Trophoblast cell (in vitro differentiated cells and primary cell): Measurements from ENCODE around the gene FBRSL1.

Source experiments
- DNase-seq, 2 donors: peaks; one replicate each; pipeline ENCODE4 v3.0.0-alpha.2; 2016
- H2AFZ ChIP-seq: 2 replicates; pipeline ENCODE4 v1.6.1; 2013; ENCODE audit warnings: low read length, moderate library complexity, mild to moderate bottlenecking; ENCODE audit not compliant: insufficient read depth, poor library complexity
- H2AK5ac ChIP-seq: 2 replicates; pipeline ENCODE4 v1.6.1; 2013; ENCODE audit warnings: mild to moderate bottlenecking, low read length
- H2BK120ac ChIP-seq: 2 replicates; pipeline ENCODE4 v1.6.1; 2013; ENCODE audit warnings: low read length, mild to moderate bottlenecking, moderate library complexity; ENCODE audit not compliant: insufficient read depth, poor library complexity
- H2BK12ac ChIP-seq: 2 replicates; pipeline ENCODE4 v1.6.1; 2013; ENCODE audit warnings: mild to moderate bottlenecking, low read length, moderate library complexity
- H2BK5ac ChIP-seq: 2 replicates; pipeline ENCODE4 v1.6.1; 2013; ENCODE audit warnings: low read length, low read depth, moderate library complexity, mild to moderate bottlenecking; ENCODE audit not compliant: poor library complexity
- H3K14ac ChIP-seq: 2 replicates; pipeline ENCODE4 v1.6.1; 2013; ENCODE audit warnings: mild to moderate bottlenecking, low read length
- H3K18ac ChIP-seq: 2 replicates; pipeline ENCODE4 v1.6.1; 2013; ENCODE audit warnings: mild to moderate bottlenecking, low read length
- H3K23ac ChIP-seq: 2 replicates; pipeline ENCODE4 v1.6.1; 2013; ENCODE audit warnings: low read length
- H3K27ac ChIP-seq: 2 replicates; pipeline ENCODE4 v1.5.1; 2013; ENCODE audit warnings: low read depth, mild to moderate bottlenecking, inconsistent platforms, low read length, moderate library complexity
- H3K27me3 ChIP-seq: 2 replicates; pipeline ENCODE4 v1.6.1; 2013; ENCODE audit warnings: inconsistent platforms, mild to moderate bottlenecking, low read length, moderate library complexity; ENCODE audit not compliant: insufficient read depth
- H3K36me3 ChIP-seq, 2 experiments: 1 replicate in 1 of 2; 2 replicates in 1 of 2; pipeline ENCODE4 v1.6.1; 2013; ENCODE audit warnings: low read length in 2 of 2, mild to moderate bottlenecking in 2 of 2, moderate library complexity in 1 of 2; ENCODE audit not compliant: insufficient read depth in 2 of 2, control insufficient read depth in 1 of 2
- H3K4ac ChIP-seq: 2 replicates; pipeline ENCODE4 v1.6.1; 2013; ENCODE audit warnings: low read depth, mild to moderate bottlenecking, low read length, moderate library complexity
- H3K4me1 ChIP-seq, 2 experiments: 1 replicate in 1 of 2; 2 replicates in 1 of 2; pipeline ENCODE4 v1.6.1; 2013; ENCODE audit warnings: low read length in 2 of 2, mild to moderate bottlenecking in 2 of 2, moderate library complexity in 1 of 2; ENCODE audit not compliant: insufficient read depth in 2 of 2, control insufficient read depth in 1 of 2
- H3K4me2 ChIP-seq: 2 replicates; pipeline ENCODE4 v1.6.1; 2013; ENCODE audit warnings: inconsistent platforms, mild to moderate bottlenecking, low read length, moderate library complexity
- H3K4me3 ChIP-seq: 2 replicates; pipeline ENCODE4 v1.5.1; 2013; ENCODE audit warnings: mild to moderate bottlenecking, low read depth, low read length, inconsistent platforms
- H3K79me1 ChIP-seq: one replicate; pipeline ENCODE4 v1.6.1; 2013; ENCODE audit warnings: low read length
- H3K79me2 ChIP-seq: 2 replicates; pipeline ENCODE4 v1.6.1; 2013; ENCODE audit warnings: low read length, mild to moderate bottlenecking; ENCODE audit not compliant: control insufficient read depth, insufficient read depth, poor library complexity
- H3K9ac ChIP-seq: 2 replicates; pipeline ENCODE4 v1.6.1; 2013; ENCODE audit warnings: mild to moderate bottlenecking, low read length
- H3K9me3 ChIP-seq: 2 replicates; pipeline ENCODE4 v1.6.1; 2013; ENCODE audit warnings: low read depth, mild to moderate bottlenecking, control low read depth, inconsistent platforms, low read length; ENCODE audit not compliant: insufficient read depth
- H4K12ac ChIP-seq: 2 replicates; pipeline ENCODE4 v1.6.1; 2013; ENCODE audit warnings: low read depth, mild to moderate bottlenecking, low read length, moderate library complexity
- H4K8ac ChIP-seq: 2 replicates; pipeline ENCODE4 v1.6.1; 2013; ENCODE audit warnings: low read depth, mild to moderate bottlenecking, low read length, moderate library complexity
- H4K91ac ChIP-seq: one replicate; pipeline ENCODE4 v1.6.1; 2013; ENCODE audit warnings: low read depth, mild to moderate bottlenecking, low read length, moderate library complexity
- WGBS: extraction: QIAGEN DNeasy Blood & Tissue Kit; methylation state at CpG from one replicate; pipeline ENCODE4 v1.1.7; 2013; ENCODE audit warnings: missing lambda C conversion rate; ENCODE audit not compliant: insufficient read length, insufficient coverage; ENCODE audit errors: extremely low coverage; 5-methylcytosine and 5-hydroxymethylcytosine counted together

Gene FBRSL1

DNA sequence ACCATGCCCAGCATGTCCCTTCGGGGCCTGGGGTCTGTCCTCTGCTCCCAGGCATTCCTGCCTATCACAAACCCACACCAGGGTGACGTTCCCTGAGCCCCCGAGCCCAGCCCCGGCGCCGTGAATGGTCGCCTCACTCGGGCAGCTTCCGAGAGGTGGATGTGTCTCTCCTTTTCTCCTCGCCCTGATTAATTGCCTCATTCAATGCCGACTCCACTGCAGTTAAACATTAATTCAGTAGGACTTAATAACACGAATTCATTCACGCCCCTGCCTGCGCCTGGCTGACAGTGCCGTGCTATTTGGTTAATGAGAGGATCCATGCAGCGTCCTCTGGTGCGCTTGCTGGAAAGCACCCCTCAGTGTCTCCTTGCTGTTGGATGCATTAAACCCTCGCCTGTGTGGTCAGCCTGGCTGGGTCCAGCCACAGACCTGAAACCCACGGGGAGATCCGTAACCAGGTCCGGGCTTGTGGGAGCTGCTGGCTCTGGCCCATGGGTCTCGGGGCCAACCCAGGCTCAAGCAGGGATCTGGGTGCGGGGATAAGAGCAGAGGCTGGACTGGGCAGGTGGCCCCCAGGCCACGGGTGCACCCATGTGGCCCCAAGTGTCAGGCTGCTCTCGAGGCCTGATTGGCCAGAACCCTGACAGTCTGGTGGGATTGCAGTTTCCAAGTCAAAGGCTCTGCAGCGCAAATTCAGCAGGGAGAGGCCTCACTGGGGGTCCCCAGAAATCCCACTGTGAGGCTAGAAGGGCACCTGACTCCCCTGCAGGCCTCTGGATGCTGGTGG lies 55.4 kb downstream of the FBRSL1 start:
- no peak overlapping the region for H3K4me3 ChIP-seq
- H2AFZ ChIP-seq: no peak overlapping the region
- peaks cover 3 to 5% of the 10 kb centered on the region in 2 experiments for H3K36me3 ChIP-seq
- H3K27ac ChIP-seq: no peak overlapping the region
- H3K79me2 ChIP-seq: no peaks in the 10 kb centered on the region
- H3K9me3 ChIP-seq: peaks cover 4% of the 10 kb centered on the region
- H4K91ac ChIP-seq: no peak overlapping the region
- no peak overlapping the region for H2AK5ac ChIP-seq
- no peak overlapping the region for H4K8ac ChIP-seq
- no peak overlapping the region for H3K18ac ChIP-seq
- H4K12ac ChIP-seq: no peak overlapping the region
- no peak overlapping the region for H3K14ac ChIP-seq
- no CpG with 5 or more reads among the region's 26 CpGs for WGBS
- no peak overlapping the region for H3K4me2 ChIP-seq
- no peak overlapping the region for H2BK5ac ChIP-seq
- H2BK120ac ChIP-seq: no peak overlapping the region
- H2BK12ac ChIP-seq: no peak overlapping the region
- H3K4me1 ChIP-seq: no peaks in the 10 kb centered on the region
- H3K23ac ChIP-seq: no peak overlapping the region
- DNase-seq: no peak
- peaks cover 5% of the 10 kb centered on the region for H3K27me3 ChIP-seq
- no peak overlapping the region for H3K9ac ChIP-seq
- H3K79me1 ChIP-seq: no peaks in the 10 kb centered on the region
- H3K4ac ChIP-seq: no peak overlapping the region

- H3K23ac ChIP-seq: no peak overlapping the region
- H3K18ac ChIP-seq: no peak overlapping the region
- no peak overlapping the region for H3K4me3 ChIP-seq
- no peak overlapping the region for H4K91ac ChIP-seq
- H3K9ac ChIP-seq: no peak overlapping the region
- no peak overlapping the region for H3K4ac ChIP-seq
- no peak overlapping the region for H3K14ac ChIP-seq
- H3K36me3 ChIP-seq: peaks cover 3 to 5% of the 10 kb centered on the region in 2 experiments
- H2AFZ ChIP-seq: no peak overlapping the region
- H2BK120ac ChIP-seq: no peak overlapping the region
- H4K8ac ChIP-seq: no peak overlapping the region
- WGBS: no CpG with 5 or more reads among the region's 13 CpGs
- no peak overlapping the region for H2AK5ac ChIP-seq
- peaks cover 4% of the 10 kb centered on the region for H3K9me3 ChIP-seq
- no peaks in the 10 kb centered on the region for H3K79me2 ChIP-seq
- H2BK5ac ChIP-seq: no peak overlapping the region
- H3K4me1 ChIP-seq: no peaks in the 10 kb centered on the region
- no peak overlapping the region for H4K12ac ChIP-seq
- peaks cover 5% of the 10 kb centered on the region for H3K27me3 ChIP-seq
- no peak for DNase-seq
- H3K4me2 ChIP-seq: no peak overlapping the region
- no peak overlapping the region for H3K27ac ChIP-seq
- H2BK12ac ChIP-seq: no peak overlapping the region
- H3K79me1 ChIP-seq: no peaks in the 10 kb centered on the region
Measured at GRCh38 chr12:132545955-132546354, 56.0 kb downstream of the FBRSL1 start.

- Histone ChIP-seq H3K9ac (no peak overlapping the region), H3K9me3 (peaks cover 4% of the 10 kb centered on the region), H2BK120ac (no peak overlapping the region), H4K12ac (no peak overlapping the region), H3K23ac (no peak overlapping the region), H3K18ac (no peak overlapping the region), H2AFZ (no peak overlapping the region), H3K27ac (no peak overlapping the region), H4K8ac (no peak overlapping the region), H3K4ac (no peak overlapping the region), H3K36me3 (peaks cover 3 to 9% of the 10 kb centered on the region in 2 experiments), H3K27me3 (peaks cover 5% of the 10 kb centered on the region), H2AK5ac (no peak overlapping the region), H2BK12ac (no peak overlapping the region), H3K14ac (no peak overlapping the region), H4K91ac (no peak overlapping the region), H3K79me1 (no peaks in the 10 kb centered on the region), H3K4me3 (no peak overlapping the region), H3K4me1 (no peaks in the 10 kb centered on the region), H3K4me2 (no peak overlapping the region), H2BK5ac (no peak overlapping the region), H3K79me2 (no peaks in the 10 kb centered on the region)
- no peak for DNase-seq
- no CpG with 5 or more reads among the region's 19 CpGs for WGBS
Measured at GRCh38 chr12:132546647-132547046, 56.7 kb downstream of the FBRSL1 start.

- H3K79me1 ChIP-seq: no peaks in the 10 kb centered on the region
- H4K91ac ChIP-seq: no peak overlapping the region
- H3K4me2 ChIP-seq: no peak overlapping the region
- DNase-seq: no peak
- no peak overlapping the region for H3K9ac ChIP-seq
- H2AFZ ChIP-seq: no peak overlapping the region
- H2BK120ac ChIP-seq: no peak overlapping the region
- no peak overlapping the region for H2BK5ac ChIP-seq
- H3K36me3 ChIP-seq: peaks cover 5 to 9% of the 10 kb centered on the region in 2 experiments
- no peak overlapping the region for H3K14ac ChIP-seq
- no peak overlapping the region for H4K8ac ChIP-seq
- no peaks in the 10 kb centered on the region for H3K79me2 ChIP-seq
- H3K9me3 ChIP-seq: peaks cover 4% of the 10 kb centered on the region
- no peak overlapping the region for H3K4ac ChIP-seq
- no peak overlapping the region for H3K4me3 ChIP-seq
- no peak overlapping the region for H2AK5ac ChIP-seq
- H3K4me1 ChIP-seq: no peaks in the 10 kb centered on the region
- H3K18ac ChIP-seq: no peak overlapping the region
- no CpG with 5 or more reads among the region's 21 CpGs for WGBS
- H3K27ac ChIP-seq: no peak overlapping the region
- H4K12ac ChIP-seq: no peak overlapping the region
- H3K23ac ChIP-seq: no peak overlapping the region
- H2BK12ac ChIP-seq: no peak overlapping the region
- H3K27me3 ChIP-seq: peaks cover 5% of the 10 kb centered on the region
Measured at GRCh38 chr12:132547205-132547740, 57.3 kb downstream of the FBRSL1 start.
